Astrocyte (in vitro differentiated cells and primary cell): ENCODE measurements around the gene MAP3K20.

ENCODE experiments used
- EZH2 ChIP-seq: IDR thresholded peaks from 2 replicates; pipeline ENCODE4 v1.6.1; 2012; ENCODE audit warnings: mild to moderate bottlenecking, low read length, inconsistent platforms; ENCODE audit not compliant: insufficient read depth
- TF ChIP-seq, protein P1 (sequence below): IDR thresholded peaks from 2 replicates; pipeline ENCODE4 v1.5.1; 2011; ENCODE audit warnings: low read depth, mild to moderate bottlenecking, inconsistent platforms, low read length, moderate library complexity; ENCODE audit not compliant: insufficient read depth

DNA sequence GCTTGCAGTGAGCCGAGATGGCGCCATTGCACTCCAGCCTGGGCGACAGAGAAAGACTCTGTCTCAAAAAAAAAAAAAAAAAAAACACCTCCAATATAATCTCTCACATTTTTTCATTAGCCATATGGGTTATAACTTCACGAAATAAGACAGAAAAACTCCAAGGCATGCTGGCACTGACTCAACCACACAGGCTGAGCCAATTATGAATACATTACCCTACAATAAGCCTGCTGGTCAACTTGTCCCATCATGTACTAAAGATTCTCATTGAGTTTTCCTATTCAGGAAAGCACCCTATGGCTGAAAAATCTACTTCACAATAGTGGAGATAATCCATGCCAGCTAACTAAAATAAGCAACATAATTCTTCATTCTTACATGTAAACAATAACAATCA is 12.8 kb upstream of the MAP3K20 start:
- TF ChIP-seq, protein P1, sequence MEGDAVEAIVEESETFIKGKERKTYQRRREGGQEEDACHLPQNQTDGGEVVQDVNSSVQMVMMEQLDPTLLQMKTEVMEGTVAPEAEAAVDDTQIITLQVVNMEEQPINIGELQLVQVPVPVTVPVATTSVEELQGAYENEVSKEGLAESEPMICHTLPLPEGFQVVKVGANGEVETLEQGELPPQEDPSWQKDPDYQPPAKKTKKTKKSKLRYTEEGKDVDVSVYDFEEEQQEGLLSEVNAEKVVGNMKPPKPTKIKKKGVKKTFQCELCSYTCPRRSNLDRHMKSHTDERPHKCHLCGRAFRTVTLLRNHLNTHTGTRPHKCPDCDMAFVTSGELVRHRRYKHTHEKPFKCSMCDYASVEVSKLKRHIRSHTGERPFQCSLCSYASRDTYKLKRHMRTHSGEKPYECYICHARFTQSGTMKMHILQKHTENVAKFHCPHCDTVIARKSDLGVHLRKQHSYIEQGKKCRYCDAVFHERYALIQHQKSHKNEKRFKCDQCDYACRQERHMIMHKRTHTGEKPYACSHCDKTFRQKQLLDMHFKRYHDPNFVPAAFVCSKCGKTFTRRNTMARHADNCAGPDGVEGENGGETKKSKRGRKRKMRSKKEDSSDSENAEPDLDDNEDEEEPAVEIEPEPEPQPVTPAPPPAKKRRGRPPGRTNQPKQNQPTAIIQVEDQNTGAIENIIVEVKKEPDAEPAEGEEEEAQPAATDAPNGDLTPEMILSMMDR: no peak
- TF ChIP-seq EZH2: no peak
